K562 (cell line): ENCODE data around the gene CISTR. TPM values are rescaled to one million over a fixed set of nuclear protein-coding genes. Genes with fewer than 3 reads are reported as not detected.

ENCODE experiments used
- ATAC-seq: fragments of 200-7000 bp; cut with Tn5 transposase; 3 replicates; pipeline ENCODE4 v1.9.1; 2020; ENCODE audit warnings: moderate library complexity
- BruUV-seq: library from RNA; stranded (reverse); fragments of 400-500 nt; replicated peaks from 2 replicates; lab custom pipeline; 2021; lab: Mats Ljungman, UMichigan
- CTCF ChIA-PET: fragments of 300-600 bp; formaldehyde crosslinking; extraction: SDS; loops from one replicate; lab custom pipeline; 2021; ENCODE audit warnings: low intra/inter-chr PET ratio; lab: Yijun Ruan, JAX
- POLR2A ChIA-PET: fragments of 300-600, 350-650 bp; sonication (Branson Sonifier 250); formaldehyde crosslinking; extraction: SDS; loops from one replicate; lab custom pipeline; 2021; ENCODE audit warnings: antibody characterized with exemption, inconsistent platforms; lab: Yijun Ruan, JAX
- DNase-seq, 4 experiments: peaks; one replicate each; pipeline versions ENCODE4 v3.0.0 to v3.0.0-alpha.2; 2011 to 2018; ENCODE audit warnings: low spot score in 3 of 4, mixed read lengths in 3 of 4; ENCODE audit errors: extremely low read depth in 1 of 4
- FAIRE-seq: peaks from 2 replicates; lab custom pipeline; 2011; peaks lifted over from hg19 to GRCh38; lab: Jason Lieb, UNC
- H2AFZ ChIP-seq: 2 replicates; pipeline ENCODE4 v1.6.0; 2011; ENCODE audit warnings: low read depth, low read length, control low read depth, inconsistent platforms
- H3K27ac ChIP-seq: fragments of 200-600 bp; 3 replicates; pipeline ENCODE4 v1.8.0; 2011; ENCODE audit warnings: low read depth, mild to moderate bottlenecking, control low read depth, inconsistent platforms, low read length, moderate library complexity, mixed read lengths; ENCODE audit errors: extremely low read depth
- H3K27me3 ChIP-seq, 2 experiments: fragments of 300-600 bp in 1 of 2; 2 replicates in 1 of 2; 3 replicates in 1 of 2; pipeline versions ENCODE4 v1.6.0 to v1.8.0; 2011; ENCODE audit warnings: inconsistent platforms in 2 of 2, low read length in 2 of 2, mild to moderate bottlenecking in 1 of 2, mixed read lengths in 1 of 2, moderate library complexity in 1 of 2; ENCODE audit not compliant: control insufficient read depth in 2 of 2, insufficient read depth in 2 of 2
- H3K36me3 ChIP-seq: fragments of 300-600 bp; 3 replicates; pipeline ENCODE4 v1.8.0; 2011; ENCODE audit warnings: mild to moderate bottlenecking, low read length, inconsistent platforms; ENCODE audit not compliant: control insufficient read depth, insufficient read depth
- H3K4me1 ChIP-seq, 2 experiments: fragments of 200-600 bp in 1 of 2; replicated peaks in 1 of 2; 2 replicates in 1 of 2; 3 replicates in 1 of 2; pipeline versions ENCODE4 v1.5.1 to v1.8.0; 2011; ENCODE audit warnings: inconsistent platforms in 2 of 2, low read length in 2 of 2, mild to moderate bottlenecking in 1 of 2, mixed read lengths in 1 of 2, moderate library complexity in 1 of 2; ENCODE audit not compliant: control insufficient read depth in 2 of 2, insufficient read depth in 2 of 2
- H3K4me2 ChIP-seq: 2 replicates; pipeline ENCODE4 v1.6.1; 2011; ENCODE audit warnings: low read length, control low read depth, inconsistent platforms, mixed read lengths; ENCODE audit not compliant: insufficient read depth
- H3K4me3 ChIP-seq: fragments of 200-600 bp; sonication (generic), shearing (Covaris generic); 2 replicates; pipeline ENCODE4 v1.5.1; 2016; ENCODE audit warnings: control low read depth, inconsistent platforms
- H3K79me2 ChIP-seq: fragments of 200-600 bp; 3 replicates; pipeline ENCODE4 v1.8.0; 2011; ENCODE audit warnings: low read length, inconsistent platforms; ENCODE audit not compliant: control insufficient read depth, insufficient read depth
- H3K9ac ChIP-seq, 2 experiments: 2 replicates each; pipeline versions ENCODE4 v1.6.0 to v1.6.1; 2011; ENCODE audit warnings: low read depth in 2 of 2, low read length in 2 of 2, control low read depth in 1 of 2, inconsistent platforms in 1 of 2, mild to moderate bottlenecking in 1 of 2, mixed read lengths in 1 of 2; ENCODE audit not compliant: insufficient read depth in 1 of 2
- H3K9me1 ChIP-seq: one replicate; pipeline ENCODE4 v1.6.0; 2011; ENCODE audit warnings: inconsistent platforms, mild to moderate bottlenecking, low read length, moderate library complexity; ENCODE audit not compliant: control insufficient read depth, insufficient read depth
- H3K9me3 ChIP-seq: replicated peaks from 2 replicates; pipeline ENCODE4 v1.5.1; 2011; ENCODE audit warnings: low read depth, low read length, inconsistent platforms; ENCODE audit not compliant: control insufficient read depth, insufficient read depth
- H4K20me1 ChIP-seq: replicated peaks from 2 replicates; pipeline ENCODE4 v1.6.1; 2011; ENCODE audit warnings: low read length, inconsistent platforms, mixed read lengths; ENCODE audit not compliant: control insufficient read depth, insufficient read depth
- ARID3B ChIP-seq: fragments of 250-450 bp; sonication (Bioruptor Pico); IDR thresholded peaks from 2 replicates; pipeline ENCODE4 v1.4.0; 2020; ENCODE audit warnings: borderline replicate concordance
- CTBP1 ChIP-seq: fragments of 450-650 bp; IDR thresholded peaks from 2 replicates; pipeline ENCODE4 v1.6.1; 2016; ENCODE audit warnings: borderline replicate concordance
- ETS2 ChIP-seq: IDR thresholded peaks from 2 replicates; pipeline ENCODE4 v1.6.1; 2016; ENCODE audit warnings: borderline replicate concordance, missing genetic modification characterization, mild to moderate bottlenecking, moderate library complexity, missing compliant biosample characterization; ENCODE audit not compliant: poor library complexity, severe bottlenecking
- EZH2 ChIP-seq: IDR thresholded peaks from 2 replicates; pipeline ENCODE4 v1.6.1; 2012; ENCODE audit warnings: low read depth, mild to moderate bottlenecking, inconsistent platforms, low read length, borderline replicate concordance
- HNRNPUL1 ChIP-seq: fragments of 200-400 bp; formaldehyde crosslinking; IDR thresholded peaks from 2 replicates; pipeline ENCODE4 v1.6.1; 2017; ENCODE audit warnings: low read length
- IFI16 ChIP-seq: fragments of 250-450 bp; sonication (Bioruptor Pico); IDR thresholded peaks from 2 replicates; pipeline ENCODE4 v2.1.2; 2022; ENCODE audit warnings: mild to moderate bottlenecking, inconsistent platforms
- MAZ ChIP-seq, 2 experiments: fragments of 450-650 bp in 1 of 2; sonication (generic) in 1 of 2; formaldehyde crosslinking; IDR thresholded peaks in 1 of 2; conservative IDR thresholded peaks in 1 of 2; 2 replicates each; pipeline versions ENCODE4 v1.4.0 to v1.5.0; 2020; ENCODE audit warnings: mild to moderate bottlenecking in 1 of 2, missing genetic modification reagents in 1 of 2
- SPI1 ChIP-seq: IDR thresholded peaks from 2 replicates; pipeline ENCODE4 v1.6.1; 2011; ENCODE audit warnings: low read depth, low read length, control low read depth, borderline replicate concordance
- ZNF239 ChIP-seq: fragments of 250-450 bp; sonication (Bioruptor Pico); IDR thresholded peaks from 2 replicates; pipeline ENCODE4 v1.4.0; 2020; ENCODE audit warnings: mild to moderate bottlenecking
- ZNF830 ChIP-seq: fragments of 250-450 bp; sonication (Bioruptor Pico); IDR thresholded peaks from 2 replicates; pipeline ENCODE4 v1.5.0; 2021; ENCODE audit warnings: mild to moderate bottlenecking
- WGBS: fragments of 100-300 bp; shearing (Covaris generic); methylation state at CpG from one replicate; pipeline ENCODE4 v1.1.6; 2016; ENCODE audit warnings: low coverage, mixed read lengths; ENCODE audit not compliant: insufficient coverage; ENCODE audit errors: missing lambda C conversion rate; 5-methylcytosine and 5-hydroxymethylcytosine counted together
- in situ Hi-C: fragments of 300-500 bp; cut with MboI; formaldehyde crosslinking; loops from 4 replicates; pipeline ENCODE4 v1.15.0; 2018; ENCODE audit warnings: inconsistent platforms, mixed read lengths
- intact Hi-C: fragments of 100-400 bp; cut with micrococcal nuclease; formaldehyde crosslinking; loops from 2 replicates; pipeline ENCODE4 v1.14.2; 2022
- polyA plus RNA-seq, 8 experiments: library from polyadenylated mRNA; depleted of rRNA in 4 of 8; stranded (reverse) in 5 of 8; unstranded in 3 of 8; fragments of >200 nt; fragmentation: Nextera tagmentation in 2 of 8; fragmentation: Illumina TruSeq in 1 of 8; extraction: Ambion mirVana in 2 of 8; extraction: Trizol in 1 of 8; gene quantifications; 2 replicates each; pipeline versions ENCODE4 v1.2.1 to v1.2.3, GENCODE V29; 2011 to 2014; ENCODE audit warnings: inconsistent platforms in 1 of 8, missing spikeins in 1 of 8
- total RNA-seq, 7 experiments: library from RNA; depleted of rRNA in 6 of 7; stranded (reverse); fragments of >200 nt in 6 of 7; fragmentation: Illumina TruSeq in 2 of 7; extraction: Trizol in 2 of 7; gene quantifications; 2 replicates each; pipeline versions ENCODE4 v1.2.1 to v1.2.3, GENCODE V29; 2011 to 2021; ENCODE audit warnings: low replicate concordance in 1 of 7
- TF ChIP-seq, protein P1 (sequence below): sonication (generic); formaldehyde crosslinking; IDR thresholded peaks from 2 replicates; pipeline ENCODE4 v1.8.0; 2022; ENCODE audit warnings: mild to moderate bottlenecking, missing genetic modification reagents

The CISTR gene
- total and polyA plus RNA-seq, 9 of the 15 experiments (the other 6 are each of a cell fraction or from before 2014, with no cell fraction given): not detected

DNA sequence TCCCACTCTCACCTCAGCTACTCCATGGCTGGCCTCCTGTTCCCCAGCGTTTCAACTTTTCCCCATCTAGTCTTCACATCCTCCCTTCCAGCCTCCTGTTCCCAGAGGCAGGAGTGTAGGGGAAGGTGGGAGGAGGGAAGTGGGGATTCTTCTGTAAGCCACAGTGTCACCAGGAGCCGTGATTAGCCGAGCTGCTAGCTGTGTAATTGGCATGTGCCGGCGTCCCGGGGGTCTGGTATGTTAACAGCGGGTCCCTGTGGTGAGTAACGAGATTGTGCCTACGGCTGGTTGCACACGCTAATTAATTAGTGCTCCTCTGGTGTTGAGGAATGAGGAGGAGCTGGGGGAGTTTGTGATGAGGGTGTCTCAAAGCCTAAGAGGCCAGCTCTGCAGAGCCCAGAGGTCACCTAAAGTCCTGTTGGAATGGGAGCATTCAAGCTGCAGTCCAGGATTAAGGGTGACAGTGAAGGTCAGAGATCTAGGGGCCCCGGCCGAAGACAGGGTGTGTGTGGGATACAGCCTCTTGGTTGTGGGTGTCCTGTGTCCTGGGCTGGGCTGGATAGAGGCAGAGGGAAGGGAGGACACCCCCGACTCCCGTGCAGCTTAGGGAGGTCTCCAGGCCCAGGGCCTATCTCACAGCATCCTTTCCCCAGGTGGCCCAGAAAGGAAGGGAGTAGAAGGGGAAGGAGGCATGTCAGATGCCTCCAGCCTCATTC is 14.5 kb downstream of the CISTR start:
- Histone ChIP-seq H3K9ac (no peak overlapping the region), H3K4me1 (peaks cover 0 to 15% of the 10 kb centered on the region in 2 experiments; a peak in 3 of 5 replicates), H3K9me1 (no peaks in the 10 kb centered on the region), H3K27ac (no peak overlapping the region), H2AFZ (no peak overlapping the region), H3K9me3 (no peaks in the 10 kb centered on the region), H3K4me3 (no peak overlapping the region), H3K79me2 (no peaks in the 10 kb centered on the region), H3K27me3 (peaks cover 54 to 63% of the 10 kb centered on the region in 2 experiments), H3K36me3 (no peaks in the 10 kb centered on the region), H4K20me1 (peaks cover 12% of the 10 kb centered on the region), H3K4me2 (no peak overlapping the region)
- ChIA-PET POLR2A (interaction anchor here (1.0 to 1.9 kb wide), 5 partner anchors 9 to 45 kb away, joined by 3 to 9 read pairs (median 3); partner anchors contain the start of gene CALCOCO1), CTCF (no interaction called here)
- FAIRE-seq (no peak), ATAC-seq (no peak), DNase-seq (no peak)
- BruUV-seq: no TSS peak
- intact Hi-C loops: no loop called here
- WGBS: 12% methylated on average over 13 of the region's 14 CpGs
- in situ Hi-C loops: no loop called here
- TF ChIP-seq ETS2 (tag) (no peak), EZH2 (peak; percentile 6; the same call in 1 of the 2 replicates)

- in situ Hi-C loops (no loop called here), intact Hi-C loops (no loop called here)
- no peak for DNase-seq
- no peak for TF ChIP-seq HNRNPUL1
- no peak for TF ChIP-seq ZNF239 (CRISPR knock-in tag)
- TF ChIP-seq SPI1: peak; percentile 69; the same call in 1 of the 2 replicates
- no peak for TF ChIP-seq ARID3B (CRISPR knock-in tag)
- 0 out of 2 replicates have a peak, but pooled peaks have one; percentile 19 for TF ChIP-seq CTBP1
- no peak for TF ChIP-seq MAZ (CRISPR knock-in tag; conservative IDR thresholded peaks at IDR 0.05 in 1 of 2, IDR thresholded peaks at IDR 0.05 in 1 of 2)
- TF ChIP-seq, protein P1, sequence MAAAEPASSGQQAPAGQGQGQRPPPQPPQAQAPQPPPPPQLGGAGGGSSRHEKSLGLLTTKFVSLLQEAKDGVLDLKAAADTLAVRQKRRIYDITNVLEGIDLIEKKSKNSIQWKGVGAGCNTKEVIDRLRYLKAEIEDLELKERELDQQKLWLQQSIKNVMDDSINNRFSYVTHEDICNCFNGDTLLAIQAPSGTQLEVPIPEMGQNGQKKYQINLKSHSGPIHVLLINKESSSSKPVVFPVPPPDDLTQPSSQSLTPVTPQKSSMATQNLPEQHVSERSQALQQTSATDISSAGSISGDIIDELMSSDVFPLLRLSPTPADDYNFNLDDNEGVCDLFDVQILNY (CRISPR knock-in tag): no peak
- no peak for TF ChIP-seq ZNF830
- TF ChIP-seq IFI16: no peak
These were observed 15.2 kb downstream of the CISTR start for GRCh38 chr12:53736592-53736991.

More at GRCh38 chr12:53736592-53736991, 15.2 kb downstream of the CISTR start:
- Histone ChIP-seq H2AFZ (no peak overlapping the region), H3K36me3 (no peaks in the 10 kb centered on the region), H3K4me2 (no peak overlapping the region), H3K79me2 (no peaks in the 10 kb centered on the region), H3K4me1 (peaks cover 0 to 15% of the 10 kb centered on the region in 2 experiments; a peak in 3 of 5 replicates), H3K27ac (no peak overlapping the region), H3K27me3 (peaks cover 54 to 59% of the 10 kb centered on the region in 2 experiments), H3K9ac (no peak overlapping the region), H3K4me3 (no peak overlapping the region), H3K9me1 (no peaks in the 10 kb centered on the region), H3K9me3 (no peaks in the 10 kb centered on the region), H4K20me1 (peaks cover 12% of the 10 kb centered on the region)
- whole genome bisulfite sequencing: 1% methylated on average over 6 of the region's 6 CpGs
- FAIRE-seq: no peak
- BruUV-seq: no TSS peak
- ChIA-PET POLR2A (interaction anchor here (1.2 to 1.9 kb wide), 3 partner anchors 9 to 14 kb away, joined by 3 to 9 read pairs (median 6); partner anchors contain the start of gene CALCOCO1), CTCF (no interaction called here)
- ATAC-seq: no peak
